ELR (cell line): ENCODE measurements around the gene SLC39A11.
"Not testable (repeated sequence)": the region's sequence is repeated elsewhere in the genome, so short reads cannot be mapped to it uniquely, and the experiment has no call there.

Experiments
- DNase-seq: peaks from one replicate; pipeline ENCODE4 v3.0.0-alpha.2; 2015; ENCODE audit warnings: low read depth

Gene SLC39A11

GRCh38 chr17:72829883-72830282, 262.6 kb downstream of the SLC39A11 start:
- peak; percentile 32 for DNase-seq

GRCh38 chr17:72826602-72827001, 265.9 kb downstream of the SLC39A11 start:
- DNase-seq = peak; percentile 89

- DNase-seq = not testable (repeated sequence)
These were observed 266.4 kb downstream of the SLC39A11 start for GRCh38 chr17:72826059-72826458.

- DNase-seq = no peak
These were observed 267.3 kb downstream of the SLC39A11 start for GRCh38 chr17:72825218-72825617.

GRCh38 chr17:72824267-72824666, 268.2 kb downstream of the SLC39A11 start:
- DNase-seq = not testable (repeated sequence)

GRCh38 chr17:72822358-72823023, 270.0 kb downstream of the SLC39A11 start:
- no peak for DNase-seq

DNA sequence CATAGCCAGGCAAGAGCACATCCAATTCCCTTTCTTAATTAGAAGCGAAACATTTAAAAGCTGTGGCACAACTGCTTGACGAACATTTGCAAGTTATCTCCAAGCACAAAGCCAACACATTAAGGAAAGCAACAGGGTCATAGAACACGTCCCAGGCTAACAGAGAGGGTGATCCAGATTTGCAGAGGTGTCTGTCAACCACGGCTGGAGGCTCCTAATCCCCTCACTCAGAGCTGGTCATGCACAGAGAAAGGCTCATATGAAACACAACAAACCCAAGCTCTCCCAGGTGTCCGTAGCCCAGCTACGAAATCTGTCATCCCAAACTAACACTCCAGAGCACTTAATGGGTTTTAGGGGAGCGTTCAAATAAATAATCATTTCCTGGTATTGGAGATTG, 276.1 kb downstream of the SLC39A11 start:
- no peak for DNase-seq

DNA sequence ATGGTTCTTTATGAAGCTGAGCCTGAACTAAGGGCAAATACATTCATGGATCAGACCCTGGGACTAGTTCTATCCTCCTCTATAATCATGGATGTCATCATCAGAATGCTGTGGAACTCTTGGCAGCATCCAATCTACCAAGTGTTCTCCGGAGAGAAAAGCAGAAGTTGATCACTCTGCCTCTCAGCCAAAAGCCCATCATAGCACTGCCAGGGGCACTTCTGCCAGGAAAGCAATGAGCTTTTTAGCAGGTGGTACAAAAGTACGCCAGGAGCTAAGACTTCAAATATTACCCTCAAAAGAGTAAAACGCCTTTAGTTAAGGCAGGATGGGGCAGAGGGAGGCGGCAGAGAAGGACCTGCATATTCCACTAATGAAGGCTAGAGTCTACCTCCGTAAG, 279.0 kb downstream of the SLC39A11 start:
- DNase-seq = no peak

DNA sequence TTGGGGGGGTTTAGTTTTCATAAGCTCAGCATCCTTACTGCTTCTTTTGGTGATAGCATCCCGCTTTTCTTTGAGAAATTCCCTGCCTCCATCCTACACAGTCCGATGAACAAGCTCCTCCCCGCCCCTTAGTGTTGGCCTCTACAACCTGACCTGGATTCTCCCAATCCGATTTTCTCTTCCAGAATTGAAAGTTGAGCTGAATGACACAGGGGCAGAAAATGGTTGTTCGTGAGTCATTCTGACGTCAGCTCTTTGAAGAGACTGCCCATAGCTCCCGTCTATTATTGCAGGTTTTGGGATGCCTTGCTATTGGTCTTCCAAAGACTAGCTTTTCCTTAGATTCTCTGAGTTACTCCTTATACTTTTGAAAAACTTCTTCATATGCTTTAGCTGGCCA, 279.7 kb downstream of the SLC39A11 start:
- peak; percentile 92 for DNase-seq

DNA sequence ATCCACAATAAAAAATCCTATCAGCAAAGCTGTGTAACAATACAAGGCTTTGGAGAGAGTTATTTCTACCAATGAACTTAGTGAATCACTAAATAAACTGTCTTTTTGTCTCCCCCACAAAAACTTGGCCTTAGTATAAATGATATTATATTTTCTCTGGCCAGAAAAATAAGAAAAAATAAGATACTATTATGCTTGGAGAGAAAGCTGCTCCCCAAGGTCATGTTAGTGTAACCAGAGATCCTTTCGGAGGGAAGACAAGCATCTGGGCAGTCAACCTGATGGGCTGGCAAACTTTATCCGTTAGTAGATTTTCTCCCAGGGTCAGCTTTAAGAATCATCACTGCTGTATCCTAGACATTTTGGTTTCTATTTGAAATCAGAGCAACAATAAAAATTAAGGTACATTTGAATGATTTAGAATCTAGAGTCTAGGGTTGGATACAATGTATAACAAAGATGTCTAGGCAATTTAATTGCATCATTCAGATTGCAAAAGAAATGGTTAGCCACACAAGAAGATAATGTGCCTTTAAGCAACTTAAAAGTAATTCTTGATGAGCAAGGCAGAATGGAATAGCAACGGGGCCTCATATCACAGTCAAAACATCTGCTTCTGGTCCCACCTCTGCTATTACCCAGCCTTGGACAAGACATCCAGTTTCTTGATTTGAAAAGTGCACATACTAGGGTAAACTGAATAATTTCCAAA, 280.4 kb downstream of the SLC39A11 start:
- DNase-seq = no peak

- no peak for DNase-seq
These were observed 281.4 kb downstream of the SLC39A11 start for GRCh38 chr17:72810991-72811508.

- no peak for DNase-seq
These were observed 286.5 kb downstream of the SLC39A11 start for GRCh38 chr17:72806011-72806410.

GRCh38 chr17:72804949-72805707, 287.4 kb downstream of the SLC39A11 start:
- peak; percentile 49 for DNase-seq

DNA sequence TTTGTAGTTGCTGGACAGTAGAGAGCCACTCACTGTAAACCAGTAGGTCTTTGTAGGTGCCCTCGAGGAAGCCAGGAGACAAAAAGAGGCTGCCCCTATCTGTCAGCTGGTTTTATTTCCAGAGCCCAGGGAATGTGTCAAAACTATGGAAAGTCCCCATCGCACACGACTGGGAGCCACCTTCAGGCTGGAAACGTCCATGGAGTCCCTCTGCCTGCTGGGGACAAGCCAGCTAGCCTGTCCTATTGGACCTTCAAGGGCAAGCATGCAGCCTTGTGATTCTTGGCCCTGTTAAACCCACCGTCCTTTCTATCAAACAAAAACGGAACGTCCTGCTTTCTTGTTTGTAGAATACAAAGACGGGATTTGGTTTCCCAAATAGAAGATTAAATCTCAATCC, 289.8 kb downstream of the SLC39A11 start:
- DNase-seq = no peak

DNA sequence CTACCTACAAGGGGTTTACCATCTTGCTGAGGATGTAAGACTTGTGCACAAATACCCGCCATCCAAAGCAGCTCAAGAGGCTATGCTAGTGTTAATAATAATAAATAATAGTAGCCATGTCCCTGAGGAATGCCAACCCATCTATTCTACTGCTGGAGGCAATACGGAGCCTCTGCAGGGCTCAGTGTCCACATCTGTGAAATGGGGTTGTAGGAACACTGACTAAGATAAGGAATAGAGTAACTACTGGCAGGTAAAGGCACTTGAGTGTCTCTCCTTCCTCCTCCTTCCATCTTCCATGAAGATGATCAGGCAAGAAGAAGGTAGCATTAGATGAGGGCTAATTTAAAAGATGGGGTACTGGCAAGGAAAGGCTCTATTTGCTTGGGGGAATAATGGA, 295.3 kb downstream of the SLC39A11 start:
- DNase-seq = no peak

DNA sequence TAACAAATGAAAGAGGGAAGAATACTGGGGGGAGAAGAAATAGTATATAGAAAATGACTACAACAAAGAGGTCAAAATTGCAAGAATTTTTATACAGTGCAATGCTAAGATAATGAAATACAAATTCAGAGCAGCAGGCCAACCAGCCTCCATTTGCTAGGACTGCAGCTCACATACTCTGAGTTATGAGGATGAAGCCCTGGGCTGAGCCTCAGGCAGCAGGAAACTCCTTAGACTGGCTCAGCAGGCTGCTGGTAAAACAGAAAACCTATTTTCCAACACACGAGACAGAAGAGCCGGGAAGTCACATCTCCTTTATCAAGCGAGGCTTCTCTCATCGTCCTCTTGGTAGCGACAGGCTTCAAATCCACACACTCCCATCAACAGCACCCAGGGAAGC, 296.5 kb downstream of the SLC39A11 start:
- DNase-seq = no peak

DNA sequence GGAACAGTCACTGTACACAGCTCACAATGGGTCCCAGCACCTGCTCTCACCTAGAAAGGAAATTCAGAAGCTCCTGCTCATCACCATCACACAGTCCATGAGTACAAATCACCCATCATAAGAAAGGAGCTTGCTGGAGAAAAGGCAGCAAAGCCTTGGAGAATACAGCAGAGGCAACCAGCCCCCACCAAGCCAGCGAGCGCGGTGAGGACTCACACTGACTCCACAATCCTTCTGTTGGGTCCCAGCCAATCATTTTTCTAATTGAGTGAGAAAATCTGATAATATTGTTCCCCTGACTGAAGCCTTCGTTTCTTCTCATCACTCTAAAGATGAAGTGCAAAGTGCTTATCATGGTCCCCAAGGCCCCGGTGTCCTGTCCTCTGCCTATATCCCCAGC, 298.3 kb downstream of the SLC39A11 start:
- no peak for DNase-seq

GRCh38 chr17:72792771-72793170, 299.7 kb downstream of the SLC39A11 start:
- no peak for DNase-seq

GRCh38 chr17:72790190-72790589, 302.3 kb downstream of the SLC39A11 start:
- no peak for DNase-seq

- DNase-seq = no peak
These were observed 302.8 kb downstream of the SLC39A11 start for GRCh38 chr17:72789711-72790110.

DNA sequence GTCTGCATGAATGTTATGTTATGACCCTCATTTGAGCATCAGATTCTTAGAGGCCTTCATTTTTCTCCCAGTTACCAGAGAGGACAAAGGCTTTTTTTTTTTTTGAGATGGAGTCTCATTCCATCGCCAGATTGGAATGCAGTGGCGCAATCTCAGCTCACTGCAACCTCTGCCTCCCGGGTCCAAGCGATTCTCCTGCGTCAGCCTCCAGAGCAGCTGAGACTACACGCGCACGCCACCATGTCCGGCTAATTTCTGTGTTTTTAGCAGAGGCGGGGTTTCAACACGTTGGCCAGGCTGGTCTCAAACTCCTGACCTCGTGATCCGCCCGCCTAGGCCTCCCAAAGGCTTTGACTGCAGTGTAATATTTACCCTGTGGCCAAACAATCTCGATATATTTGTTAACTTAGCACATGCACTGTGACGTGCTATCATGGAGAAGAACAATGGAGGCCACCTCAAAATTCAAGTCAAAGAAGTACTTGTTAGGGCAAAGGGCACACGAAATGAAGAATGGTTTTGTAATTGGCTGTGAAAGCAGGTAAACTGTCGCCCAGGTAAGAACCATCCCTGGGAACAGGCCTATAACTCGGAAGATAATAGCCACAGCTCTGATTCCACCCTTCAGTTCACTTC, 303.4 kb downstream of the SLC39A11 start:
- DNase-seq = peak; percentile 54

DNA sequence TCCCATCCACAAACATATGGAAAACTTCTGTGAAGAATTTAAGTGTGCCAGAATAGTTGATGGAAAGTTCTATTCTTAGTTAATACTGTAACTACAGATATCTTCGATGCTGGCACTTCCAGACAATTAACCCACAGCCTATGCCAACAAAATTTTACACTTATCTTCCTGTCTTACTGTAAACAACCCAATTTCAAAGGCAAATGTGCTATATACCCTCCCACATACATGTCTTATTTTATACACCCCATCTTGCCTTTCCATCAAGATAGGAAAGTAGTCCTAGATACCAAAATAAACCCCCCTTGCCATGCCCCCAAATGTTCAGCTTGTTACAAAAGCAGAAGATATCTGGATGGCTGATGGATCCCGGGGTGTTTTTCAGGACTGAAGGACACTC, 306.3 kb downstream of the SLC39A11 start:
- no peak for DNase-seq
